Ecto neural progenitor cell (in vitro differentiated cells): ENCODE data around the gene WFDC13.
"Not testable (repeated sequence)": the region's sequence is repeated elsewhere in the genome, so short reads cannot be mapped to it uniquely, and the experiment has no call there.

Experiments
- DNase-seq: peaks from one replicate; pipeline ENCODE4 v3.0.0-alpha.2; 2018; ENCODE audit warnings: low spot score

Gene WFDC13

GRCh38 chr20:45701873-45702272, at the start of gene WFDC13:
TSS of gene WFDC13 (plus strand) at chr20:45702038. CDS start at chr20:45702124, 86 bp downstream.
- DNase-seq = no peak

- not testable (repeated sequence) for DNase-seq
Measured at GRCh38 chr20:45657038-45657437, 44.8 kb upstream of the WFDC13 start.

- no peak for DNase-seq
Measured at GRCh38 chr20:45670139-45670538, 31.7 kb upstream of the WFDC13 start, which contains the start of gene WFDC11. TSS of gene WFDC11 (minus strand) at chr20:45670239. CDS start at chr20:45650600, 19,639 bp downstream.

GRCh38 chr20:45672765-45673164, 29.1 kb upstream of the WFDC13 start:
- no peak for DNase-seq

GRCh38 chr20:45679650-45680049, 22.2 kb upstream of the WFDC13 start:
- DNase-seq = no peak

- peak; percentile 48 for DNase-seq
Measured at GRCh38 chr20:45685896-45686295, 15.9 kb upstream of the WFDC13 start.

- DNase-seq = not testable (repeated sequence)
Measured at GRCh38 chr20:45693346-45693745, 8.5 kb upstream of the WFDC13 start.

- no peak for DNase-seq
Measured at GRCh38 chr20:45695496-45695895, 6.3 kb upstream of the WFDC13 start.

- no peak for DNase-seq
Measured at GRCh38 chr20:45701104-45701503, 734 bp upstream of the WFDC13 start.

- no peak for DNase-seq
Measured at GRCh38 chr20:45704969-45705637, 3.3 kb downstream of the WFDC13 start, which contains the start of gene WFDC10B. TSS of gene WFDC10B (minus strand) at chr20:45705019. CDS start at chr20:45685992, 19,027 bp downstream.

GRCh38 chr20:45716141-45716688, 14.4 kb downstream of the WFDC13 start:
- not testable (repeated sequence) for DNase-seq

GRCh38 chr20:45722047-45722446, 20.2 kb downstream of the WFDC13 start, which contains the start of gene SPINT4:
TSS of gene SPINT4 (plus strand) at chr20:45722347. CDS start at chr20:45722368, 21 bp downstream.
- DNase-seq = no peak

GRCh38 chr20:45725134-45725533, 23.3 kb downstream of the WFDC13 start:
- DNase-seq = no peak

GRCh38 chr20:45727044-45727443, 25.2 kb downstream of the WFDC13 start:
- DNase-seq = no peak

GRCh38 chr20:45732199-45732598, 30.4 kb downstream of the WFDC13 start:
- DNase-seq = no peak

- DNase-seq = no peak
Measured at GRCh38 chr20:45735552-45735951, 33.7 kb downstream of the WFDC13 start.

- DNase-seq = no peak
Measured at GRCh38 chr20:45735988-45736387, 34.1 kb downstream of the WFDC13 start.

- no peak for DNase-seq
Measured at GRCh38 chr20:45742596-45742995, 40.8 kb downstream of the WFDC13 start.

GRCh38 chr20:45745015-45745414, 43.2 kb downstream of the WFDC13 start:
- no peak for DNase-seq

GRCh38 chr20:45751721-45752120, 49.9 kb downstream of the WFDC13 start:
- DNase-seq = no peak

- DNase-seq = no peak
Measured at GRCh38 chr20:45752746-45753145, 50.9 kb downstream of the WFDC13 start.

- DNase-seq = no peak
Measured at GRCh38 chr20:45758096-45758495, 56.3 kb downstream of the WFDC13 start.
